AG09309 (cell line): ENCODE results near the gene GOLT1A.

Source experiments
- DNase-seq: peaks from one replicate; pipeline ENCODE4 v3.0.0-alpha.2; 2010; ENCODE audit warnings: low read depth
- H3K4me3 ChIP-seq: 2 replicates; pipeline ENCODE4 v1.5.1; 2011; ENCODE audit warnings: mild to moderate bottlenecking, low read depth, low read length, moderate library complexity; ENCODE audit not compliant: control insufficient read depth
- CTCF ChIP-seq: IDR thresholded peaks from 2 replicates; pipeline ENCODE4 v1.5.1; 2011; ENCODE audit warnings: mild to moderate bottlenecking, low read depth, low read length, inconsistent platforms; ENCODE audit not compliant: insufficient read depth, control insufficient read depth; ENCODE audit errors: missing control alignments

Gene GOLT1A

GRCh38 chr1:204213668-204214662 is at the start of gene GOLT1A:
Gene GOLT1A, minus strand, starts transcription at chr1:204213988. Its CDS starts 82 bp downstream, at chr1:204213906.
- DNase-seq, result peak; percentile 76
- TF ChIP-seq CTCF, result peak; percentile 91
- peak within 1 kb of the TSS; percentile 27 for H3K4me3 ChIP-seq

GRCh38 chr1:204263254-204263910 is 49.6 kb upstream of the GOLT1A start:
- H3K4me3 ChIP-seq, result no peak overlapping the region
- TF ChIP-seq CTCF, result no peak
- DNase-seq, result no peak

GRCh38 chr1:204262506-204263253 is 48.9 kb upstream of the GOLT1A start:
- no peak for DNase-seq
- no peak overlapping the region for H3K4me3 ChIP-seq

GRCh38 chr1:204261746-204262505 is 48.1 kb upstream of the GOLT1A start:
- no peak overlapping the region for H3K4me3 ChIP-seq
- no peak for TF ChIP-seq CTCF
- DNase-seq, result peak; percentile 53

More at GRCh38 chr1:204262506-204263253, 48.9 kb upstream of the GOLT1A start:
- TF ChIP-seq CTCF, result no peak

GRCh38 chr1:204261266-204261665 is 47.5 kb upstream of the GOLT1A start:
- no peak for TF ChIP-seq CTCF

More at GRCh38 chr1:204261266-204261665, 47.5 kb upstream of the GOLT1A start:
- no peak overlapping the region for H3K4me3 ChIP-seq
- DNase-seq, result no peak
